Measurements from ENCODE around the gene SPI1. TPM values are rescaled to one million over a fixed set of nuclear protein-coding genes. Genes with fewer than 3 reads are reported as not detected.

Gene SPI1
- total RNA-seq, 1 donor from 2014 or later, result not detected

GRCh38 chr11:47394322-47395222 is 16.2 kb upstream of the SPI1 start:
- Mint-ChIP-seq H3K36me3 (ENCODE audit: low read depth) (no peaks in the 10 kb centered on the region), H3K9me3 (no peaks in the 10 kb centered on the region), H3K27me3 (ENCODE audit: low read depth) (no peaks in the 10 kb centered on the region), H3K4me1 (peaks cover 1% of the 10 kb centered on the region), H3K4me3 (no peak overlapping the region), H3K27ac (ENCODE audit: unreplicated experiment) (no peak overlapping the region)
- DNase-seq (ENCODE audit: low read depth, low spot score), result no peak
- TF ChIP-seq, protein P1, sequence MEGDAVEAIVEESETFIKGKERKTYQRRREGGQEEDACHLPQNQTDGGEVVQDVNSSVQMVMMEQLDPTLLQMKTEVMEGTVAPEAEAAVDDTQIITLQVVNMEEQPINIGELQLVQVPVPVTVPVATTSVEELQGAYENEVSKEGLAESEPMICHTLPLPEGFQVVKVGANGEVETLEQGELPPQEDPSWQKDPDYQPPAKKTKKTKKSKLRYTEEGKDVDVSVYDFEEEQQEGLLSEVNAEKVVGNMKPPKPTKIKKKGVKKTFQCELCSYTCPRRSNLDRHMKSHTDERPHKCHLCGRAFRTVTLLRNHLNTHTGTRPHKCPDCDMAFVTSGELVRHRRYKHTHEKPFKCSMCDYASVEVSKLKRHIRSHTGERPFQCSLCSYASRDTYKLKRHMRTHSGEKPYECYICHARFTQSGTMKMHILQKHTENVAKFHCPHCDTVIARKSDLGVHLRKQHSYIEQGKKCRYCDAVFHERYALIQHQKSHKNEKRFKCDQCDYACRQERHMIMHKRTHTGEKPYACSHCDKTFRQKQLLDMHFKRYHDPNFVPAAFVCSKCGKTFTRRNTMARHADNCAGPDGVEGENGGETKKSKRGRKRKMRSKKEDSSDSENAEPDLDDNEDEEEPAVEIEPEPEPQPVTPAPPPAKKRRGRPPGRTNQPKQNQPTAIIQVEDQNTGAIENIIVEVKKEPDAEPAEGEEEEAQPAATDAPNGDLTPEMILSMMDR (conservative IDR thresholded peaks at IDR 0.05), result no peak

GRCh38 chr11:47394050-47394321 is 15.6 kb upstream of the SPI1 start:
- no peaks in the 10 kb centered on the region for H3K36me3 Mint-ChIP-seq (ENCODE audit: low read depth)
- H3K4me1 Mint-ChIP-seq, result no peaks in the 10 kb centered on the region
- H3K4me3 Mint-ChIP-seq, result no peak overlapping the region
- H3K27me3 Mint-ChIP-seq (ENCODE audit: low read depth), result no peaks in the 10 kb centered on the region
- no peak for DNase-seq (ENCODE audit: low read depth, low spot score)
- peak overlapping the region; percentile 35 for H3K27ac Mint-ChIP-seq (ENCODE audit: unreplicated experiment)
- TF ChIP-seq, protein P1 (conservative IDR thresholded peaks at IDR 0.05), result no peak
- no peaks in the 10 kb centered on the region for H3K9me3 Mint-ChIP-seq

DNA sequence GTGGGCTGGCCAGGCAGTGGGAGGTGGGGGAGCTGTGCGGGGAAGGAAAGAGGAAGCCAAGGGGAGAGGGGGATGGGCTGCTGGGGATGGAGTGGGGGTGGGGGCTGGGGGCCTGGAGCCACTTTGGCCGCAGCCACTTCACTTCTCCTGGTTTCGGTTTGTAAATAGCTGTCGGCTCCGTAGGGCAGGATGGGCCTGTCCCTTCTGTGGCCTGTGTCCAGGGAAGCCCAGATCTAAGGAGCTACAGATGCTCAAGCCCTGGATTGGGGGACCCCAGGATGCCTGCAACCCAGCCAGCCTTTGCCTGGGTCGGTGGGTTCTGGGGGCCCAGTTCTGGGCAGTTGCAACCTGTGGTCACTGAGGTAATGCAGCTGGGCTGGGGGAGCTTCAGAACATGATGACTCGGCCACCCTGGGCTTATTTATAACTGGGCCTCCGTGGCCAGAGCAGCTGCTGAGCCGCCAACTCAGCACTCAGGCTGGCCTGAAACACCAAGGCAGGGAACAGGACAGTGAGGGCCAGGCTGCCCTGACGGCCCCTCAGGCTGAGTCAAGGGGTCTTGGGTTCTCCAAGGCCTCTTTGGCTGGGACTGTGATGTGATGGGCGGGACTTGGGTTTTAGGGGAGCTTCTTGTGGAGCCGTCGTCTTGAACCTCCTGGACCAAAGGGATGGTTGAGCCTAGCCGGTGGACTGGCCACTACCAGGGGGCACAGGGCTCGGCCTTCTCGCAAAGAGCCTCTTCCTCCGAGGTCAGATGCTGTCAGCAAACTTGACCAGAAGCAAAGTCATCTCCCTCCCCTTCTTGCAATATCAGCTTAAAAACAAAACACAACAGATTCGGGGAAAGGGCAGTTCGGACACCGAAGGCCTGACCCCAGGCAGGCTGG is 15.1 kb upstream of the SPI1 start:
- no peaks in the 10 kb centered on the region for H3K9me3 Mint-ChIP-seq
- no peak overlapping the region for H3K4me3 Mint-ChIP-seq
- no peaks in the 10 kb centered on the region for H3K27me3 Mint-ChIP-seq (ENCODE audit: low read depth)
- no peaks in the 10 kb centered on the region for H3K36me3 Mint-ChIP-seq (ENCODE audit: low read depth)
- TF ChIP-seq, protein P1 (conservative IDR thresholded peaks at IDR 0.05), result no peak
- H3K27ac Mint-ChIP-seq (ENCODE audit: unreplicated experiment), result no peak overlapping the region
- DNase-seq (ENCODE audit: low read depth, low spot score), result no peak
- no peaks in the 10 kb centered on the region for H3K4me1 Mint-ChIP-seq

- Mint-ChIP-seq H3K36me3 (ENCODE audit: low read depth) (no peaks in the 10 kb centered on the region), H3K4me3 (no peak overlapping the region), H3K4me1 (no peaks in the 10 kb centered on the region), H3K27me3 (ENCODE audit: low read depth) (no peaks in the 10 kb centered on the region), H3K27ac (ENCODE audit: unreplicated experiment) (no peak overlapping the region), H3K9me3 (no peaks in the 10 kb centered on the region)
- DNase-seq (ENCODE audit: low read depth, low spot score), result no peak
- TF ChIP-seq, protein P1 (conservative IDR thresholded peaks at IDR 0.05), result no peak
These were observed 14.3 kb upstream of the SPI1 start for GRCh38 chr11:47392546-47393162.

DNA sequence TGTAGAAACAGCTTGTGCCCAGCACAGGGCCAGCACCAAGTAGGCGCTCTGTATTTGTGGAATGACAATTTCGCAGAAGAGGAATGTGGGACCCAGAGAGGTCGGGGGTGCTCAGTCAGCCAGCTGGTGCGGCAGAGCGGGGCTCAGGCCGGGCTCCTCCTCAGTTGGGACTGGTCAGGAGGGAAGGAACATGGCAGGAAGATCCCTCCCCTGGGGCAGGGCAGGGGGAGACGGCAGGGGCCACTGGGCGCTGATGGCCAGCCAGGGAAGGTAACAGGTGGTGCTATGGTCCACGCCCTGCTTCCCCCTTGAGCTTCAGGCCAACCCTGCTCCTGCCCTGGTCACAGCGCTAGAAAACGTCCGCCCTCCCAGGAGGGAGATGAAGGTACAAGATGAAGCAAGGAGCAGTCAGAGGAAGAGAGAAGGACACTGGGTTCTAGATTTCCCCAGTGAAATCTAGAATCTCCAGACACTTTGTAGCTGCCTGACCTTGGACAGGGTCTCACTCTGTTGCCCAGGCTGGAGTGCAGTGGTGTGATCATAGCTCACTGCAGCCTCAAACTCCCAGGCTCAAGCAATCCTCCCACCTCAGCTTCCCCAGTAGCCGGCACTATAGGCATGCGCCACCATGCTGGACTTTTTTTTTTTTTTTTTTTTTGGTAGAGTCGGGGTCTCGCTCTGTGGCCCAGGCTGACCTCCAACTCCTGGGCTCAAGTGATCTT is 13.5 kb upstream of the SPI1 start:
- no peak for DNase-seq (ENCODE audit: low read depth, low spot score)
- Mint-ChIP-seq H3K27ac (ENCODE audit: unreplicated experiment) (peak overlapping the region; percentile 78), H3K4me3 (no peak overlapping the region), H3K36me3 (ENCODE audit: low read depth) (no peaks in the 10 kb centered on the region), H3K4me1 (no peaks in the 10 kb centered on the region), H3K9me3 (no peaks in the 10 kb centered on the region), H3K27me3 (ENCODE audit: low read depth) (no peaks in the 10 kb centered on the region)
- TF ChIP-seq, protein P1 (conservative IDR thresholded peaks at IDR 0.05), result no peak
